Kidney (tissue), 14 donors: Measurements from ENCODE around the gene TP63. TPM values are rescaled to one million over a fixed set of nuclear protein-coding genes. Genes with fewer than 3 reads are reported as not detected.

ENCODE experiments used
- DNase-seq, 5 donors: peaks; one replicate each; pipeline ENCODE4 v3.0.0-alpha.2; 2013 to 2020
- FAIRE-seq: peaks from 2 replicates; lab custom pipeline; 2012; peaks lifted over from hg19 to GRCh38; lab: Jason Lieb, UNC
- H3K27ac ChIP-seq, 2 donors: one replicate each; pipeline ENCODE4 v1.7.0; 2013; ENCODE audit warnings: low read depth in 2 of 2, low read length in 2 of 2, inconsistent platforms in 1 of 2
- H3K27me3 ChIP-seq: one replicate; pipeline ENCODE4 v1.7.1; 2013; ENCODE audit warnings: low read length, inconsistent platforms; ENCODE audit not compliant: control insufficient read depth, insufficient read depth
- H3K36me3 ChIP-seq, 3 donors: one replicate each; pipeline versions ENCODE4 v1.7.0 to v1.7.1; 2013; ENCODE audit warnings: low read length in 3 of 3, control low read depth in 1 of 3, inconsistent platforms in 1 of 3; ENCODE audit not compliant: insufficient read depth in 3 of 3, control insufficient read depth in 2 of 3
- H3K4me1 ChIP-seq, 3 donors: one replicate each; pipeline versions ENCODE4 v1.7.0 to v1.7.1; 2013; ENCODE audit warnings: low read length in 3 of 3, inconsistent platforms in 1 of 3, low read depth in 1 of 3; ENCODE audit not compliant: control insufficient read depth in 2 of 3, insufficient read depth in 2 of 3
- H3K4me3 ChIP-seq, 3 donors: one replicate each; pipeline versions ENCODE4 v1.7.0 to v1.8.1; 2013; ENCODE audit warnings: low read length in 3 of 3, control low read depth in 1 of 3, inconsistent platforms in 1 of 3
- H3K9ac ChIP-seq, 3 donors: one replicate each; pipeline versions ENCODE4 v1.7.0 to v1.7.1; 2013; ENCODE audit warnings: low read length in 3 of 3, control low read depth in 1 of 3, inconsistent platforms in 1 of 3
- H3K9me3 ChIP-seq, 3 donors: one replicate each; pipeline versions ENCODE4 v1.7.0 to v1.7.1; 2013; ENCODE audit warnings: low read length in 3 of 3, control low read depth in 1 of 3, inconsistent platforms in 1 of 3; ENCODE audit not compliant: control insufficient read depth in 2 of 3, insufficient read depth in 1 of 3
- CTCF ChIP-seq: IDR thresholded peaks from 3 replicates; pipeline ENCODE4 v1.5.1; 2012; ENCODE audit warnings: mild to moderate bottlenecking, moderate library complexity, borderline replicate concordance; ENCODE audit not compliant: insufficient read depth; ENCODE audit errors: extremely low read depth
- intact Hi-C: fragments of 100-400 bp; cut with DNase I; formaldehyde crosslinking; loops from one replicate; pipeline ENCODE4 v1.11.1; 2022
- polyA plus RNA-seq: library from polyadenylated mRNA; stranded (reverse); fragments of 350-450 nt; fragmentation: Illumina TruSeq; extraction: RNeasy Lipid Tissue Mini Kit (QIAGEN cat#74804); gene quantifications from one replicate; pipeline ENCODE4 v1.2.3, GENCODE V29; 2014; ENCODE audit warnings: low read depth, low replicate concordance; ENCODE audit not compliant: insufficient read depth
- total RNA-seq: library from RNA; stranded (reverse); fragmentation: NEBNext Ultra II Directional; extraction: Animal tissue kit (Norgen Biotek cat#: 25700); gene quantifications from one replicate; pipeline ENCODE4 v1.2.1, GENCODE V29; 2021
- donor health status: control.
- donor health status: control.
- donor health status: control.
- donor health status: control.
- donor health status: control.
- donor health status: DM: yes; HTN: yes; CAD: no.
- donor health status: Normal renal cell carcinoma (clear cell type).

TP63 gene
- total and polyA plus RNA-seq, 2 donors from 2014 or later, result 0.13 to 1.1 TPM

GRCh38 chr3:189588475-189589178, 42.6 kb upstream of the TP63 start:
- no peak for TF ChIP-seq CTCF
- DNase-seq (no peak), FAIRE-seq (no peak)
- Histone ChIP-seq H3K27ac (no peak overlapping the region), H3K4me1 (no peaks in the 10 kb centered on the region), H3K36me3 (no peaks in the 10 kb centered on the region), H3K27me3 (no peaks in the 10 kb centered on the region), H3K9me3 (no peaks in the 10 kb centered on the region), H3K4me3 (no peak overlapping the region), H3K9ac (no peak overlapping the region)
- intact Hi-C loops, result no loop called here

GRCh38 chr3:189589179-189589569, 42.0 kb upstream of the TP63 start:
- Histone ChIP-seq H3K9ac (no peak overlapping the region), H3K9me3 (no peaks in the 10 kb centered on the region), H3K27me3 (no peaks in the 10 kb centered on the region), H3K4me1 (no peaks in the 10 kb centered on the region), H3K27ac (no peak overlapping the region), H3K4me3 (no peak overlapping the region), H3K36me3 (no peaks in the 10 kb centered on the region)
- DNase-seq (no peak), FAIRE-seq (no peak)
- intact Hi-C loops, result no loop called here
- TF ChIP-seq CTCF, result no peak

- FAIRE-seq, result no peak
These were observed 41.0 kb upstream of the TP63 start for GRCh38 chr3:189590223-189590622.

More at GRCh38 chr3:189590223-189590622, 41.0 kb upstream of the TP63 start:
- H3K9ac ChIP-seq, result no peak overlapping the region
- no peak overlapping the region for H3K4me3 ChIP-seq
- H3K36me3 ChIP-seq, result no peaks in the 10 kb centered on the region
- H3K9me3 ChIP-seq, result no peaks in the 10 kb centered on the region
- H3K27ac ChIP-seq, result no peak overlapping the region
- no peaks in the 10 kb centered on the region for H3K27me3 ChIP-seq
- H3K4me1 ChIP-seq, result no peaks in the 10 kb centered on the region
- intact Hi-C loops, result no loop called here
- DNase-seq, result peak in 1 of 5 donors; percentile 52
- TF ChIP-seq CTCF, result no peak
